ENCODE measurements around the gene TMEM94. TPM values are rescaled to one million over a fixed set of nuclear protein-coding genes. Genes with fewer than 3 reads are reported as not detected.
A peak's percentile ranks its signal among the peaks of the same experiment; 100 is the strongest.

Gene TMEM94
- total and polyA plus RNA-seq, 2 of the 13 experiments (the other 11 are each of a cell fraction or from before 2014, with no cell fraction given) = 32.6 to 134 TPM

DNA sequence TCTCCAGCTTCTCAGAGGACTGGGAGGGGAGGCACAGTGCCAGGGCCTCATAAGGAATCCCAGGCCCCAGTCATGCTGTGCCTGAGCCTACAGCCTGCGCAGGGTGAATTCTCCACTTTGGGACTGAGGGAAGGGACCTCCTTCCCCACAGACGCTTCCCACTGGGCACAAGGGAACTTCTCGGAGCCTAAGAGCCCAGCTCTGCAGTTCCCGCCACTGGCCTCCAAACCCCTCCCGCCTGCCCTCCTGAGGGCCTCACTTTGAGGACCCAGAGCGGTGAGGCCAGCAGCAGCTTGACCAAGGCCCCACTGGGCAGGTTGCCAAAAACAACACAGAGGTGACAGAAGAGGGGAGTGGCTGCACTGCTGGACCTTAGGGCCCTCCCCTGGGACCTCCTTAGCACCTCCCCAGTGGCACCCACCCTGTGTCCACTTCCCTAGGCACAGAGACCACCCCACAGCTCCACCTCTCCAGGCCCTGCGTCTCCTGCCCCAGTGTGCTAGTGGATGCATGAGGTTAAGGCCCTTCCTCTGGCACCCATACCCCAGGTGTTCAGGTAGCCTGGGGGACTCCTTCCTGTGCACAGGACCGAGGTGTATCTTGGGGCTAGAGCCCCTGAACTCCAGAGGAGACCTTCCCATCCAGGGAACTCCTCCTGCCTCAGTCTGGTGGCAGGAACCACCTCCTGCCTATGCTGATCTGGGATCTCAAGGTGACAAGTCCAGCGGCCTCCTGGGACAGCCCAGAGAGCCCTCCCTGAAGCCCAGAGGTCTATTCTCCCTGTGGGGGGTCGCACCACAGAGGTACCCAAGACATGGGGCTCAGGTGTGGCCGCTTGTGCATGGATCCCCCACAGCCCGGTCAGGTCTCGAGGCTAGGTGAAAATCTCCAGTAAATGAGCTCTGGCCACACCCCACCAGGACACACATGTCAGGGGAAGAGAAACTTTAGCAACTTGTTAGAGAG lies 55.5 kb downstream of the TMEM94 start (continued):
- TF ChIP-seq MTF2 (CRISPR knock-in tag; IDR thresholded peaks at IDR 0.05; ENCODE audit: borderline replicate concordance) (peak; percentile 43; the same call in 1 of the 2 replicates), BHLHE40 (IDR thresholded peaks at IDR 0.05; ENCODE audit: low read length) (no peak), NFIB (CRISPR knock-in tag; IDR thresholded peaks at IDR 0.05; ENCODE audit: borderline replicate concordance) (peak; percentile 100), ZNF768 (CRISPR knock-in tag; IDR thresholded peaks at IDR 0.05) (peak; percentile 86), FOXJ3 (CRISPR knock-in tag; IDR thresholded peaks at IDR 0.05; ENCODE audit: borderline replicate concordance) (peak; percentile 53; the same call in 1 of the 2 replicates), GABPB1 (CRISPR knock-in tag; IDR thresholded peaks at IDR 0.05) (peak; percentile 67), CREM (IDR thresholded peaks at IDR 0.05) (peak; percentile 65; the same call in 1 of the 2 replicates), CREM (CRISPR knock-in tag; IDR thresholded peaks at IDR 0.05) (no peak), KLF12 (CRISPR knock-in tag; IDR thresholded peaks at IDR 0.05; ENCODE audit: borderline replicate concordance) (peak; percentile 90), KAT2B (IDR thresholded peaks at IDR 0.05; ENCODE audit: borderline replicate concordance, low read depth, low read length) (no peak), MIXL1 (CRISPR knock-in tag; IDR thresholded peaks at IDR 0.05) (0 out of 2 replicates have a peak, but pooled peaks have one; percentile 57), PHF21A (CRISPR knock-in tag; IDR thresholded peaks at IDR 0.05) (peak; percentile 88), TEAD2 (CRISPR knock-in tag; IDR thresholded peaks at IDR 0.05) (no peak), ZNF251 (CRISPR knock-in tag; IDR thresholded peaks at IDR 0.05) (no peak), STAT5B (CRISPR knock-in tag; IDR thresholded peaks at IDR 0.05) (peak; percentile 34; the same call in 1 of the 2 replicates), ZNF274 (CRISPR knock-in tag; IDR thresholded peaks at IDR 0.05) (peak; percentile 87), PPARG (CRISPR knock-in tag; conservative IDR thresholded peaks at IDR 0.05) (peak; percentile 100), ZC3H13 (CRISPR knock-in tag; IDR thresholded peaks at IDR 0.05) (peak; percentile 72; the same call in 1 of the 2 replicates)
- TF ChIP-seq, protein P1, sequence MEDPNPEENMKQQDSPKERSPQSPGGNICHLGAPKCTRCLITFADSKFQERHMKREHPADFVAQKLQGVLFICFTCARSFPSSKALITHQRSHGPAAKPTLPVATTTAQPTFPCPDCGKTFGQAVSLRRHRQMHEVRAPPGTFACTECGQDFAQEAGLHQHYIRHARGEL (CRISPR knock-in tag; IDR thresholded peaks at IDR 0.05) = 0 out of 2 replicates have a peak, but pooled peaks have one; percentile 68
- TF ChIP-seq, protein P2, sequence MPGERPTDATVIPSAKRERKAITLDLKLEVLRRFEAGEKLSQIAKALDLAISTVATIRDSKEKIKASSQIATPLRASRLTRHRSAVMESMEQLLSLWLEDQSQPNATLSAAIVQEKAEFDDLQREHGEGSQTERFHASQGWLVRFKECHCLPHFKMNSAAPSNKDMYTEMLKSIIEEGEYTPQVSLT (CRISPR knock-in tag; IDR thresholded peaks at IDR 0.05; ENCODE audit: borderline replicate concordance, low read depth) = no peak
- TF ChIP-seq, protein P3, sequence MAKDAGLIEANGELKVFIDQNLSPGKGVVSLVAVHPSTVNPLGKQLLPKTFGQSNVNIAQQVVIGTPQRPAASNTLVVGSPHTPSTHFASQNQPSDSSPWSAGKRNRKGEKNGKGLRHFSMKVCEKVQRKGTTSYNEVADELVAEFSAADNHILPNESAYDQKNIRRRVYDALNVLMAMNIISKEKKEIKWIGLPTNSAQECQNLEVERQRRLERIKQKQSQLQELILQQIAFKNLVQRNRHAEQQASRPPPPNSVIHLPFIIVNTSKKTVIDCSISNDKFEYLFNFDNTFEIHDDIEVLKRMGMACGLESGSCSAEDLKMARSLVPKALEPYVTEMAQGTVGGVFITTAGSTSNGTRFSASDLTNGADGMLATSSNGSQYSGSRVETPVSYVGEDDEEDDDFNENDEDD (CRISPR knock-in tag; IDR thresholded peaks at IDR 0.05; ENCODE audit: borderline replicate concordance) = peak; percentile 96
- TF ChIP-seq, protein P4, sequence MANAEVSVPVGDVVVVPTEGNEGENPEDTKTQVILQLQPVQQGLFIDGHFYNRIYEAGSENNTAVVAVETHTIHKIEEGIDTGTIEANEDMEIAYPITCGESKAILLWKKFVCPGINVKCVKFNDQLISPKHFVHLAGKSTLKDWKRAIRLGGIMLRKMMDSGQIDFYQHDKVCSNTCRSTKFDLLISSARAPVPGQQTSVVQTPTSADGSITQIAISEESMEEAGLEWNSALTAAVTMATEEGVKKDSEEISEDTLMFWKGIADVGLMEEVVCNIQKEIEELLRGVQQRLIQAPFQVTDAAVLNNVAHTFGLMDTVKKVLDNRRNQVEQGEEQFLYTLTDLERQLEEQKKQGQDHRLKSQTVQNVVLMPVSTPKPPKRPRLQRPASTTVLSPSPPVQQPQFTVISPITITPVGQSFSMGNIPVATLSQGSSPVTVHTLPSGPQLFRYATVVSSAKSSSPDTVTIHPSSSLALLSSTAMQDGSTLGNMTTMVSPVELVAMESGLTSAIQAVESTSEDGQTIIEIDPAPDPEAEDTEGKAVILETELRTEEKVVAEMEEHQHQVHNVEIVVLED (CRISPR knock-in tag; IDR thresholded peaks at IDR 0.05; ENCODE audit: borderline replicate concordance) = peak; percentile 56; the same call in 1 of the 2 replicates
- TF ChIP-seq, protein P5, sequence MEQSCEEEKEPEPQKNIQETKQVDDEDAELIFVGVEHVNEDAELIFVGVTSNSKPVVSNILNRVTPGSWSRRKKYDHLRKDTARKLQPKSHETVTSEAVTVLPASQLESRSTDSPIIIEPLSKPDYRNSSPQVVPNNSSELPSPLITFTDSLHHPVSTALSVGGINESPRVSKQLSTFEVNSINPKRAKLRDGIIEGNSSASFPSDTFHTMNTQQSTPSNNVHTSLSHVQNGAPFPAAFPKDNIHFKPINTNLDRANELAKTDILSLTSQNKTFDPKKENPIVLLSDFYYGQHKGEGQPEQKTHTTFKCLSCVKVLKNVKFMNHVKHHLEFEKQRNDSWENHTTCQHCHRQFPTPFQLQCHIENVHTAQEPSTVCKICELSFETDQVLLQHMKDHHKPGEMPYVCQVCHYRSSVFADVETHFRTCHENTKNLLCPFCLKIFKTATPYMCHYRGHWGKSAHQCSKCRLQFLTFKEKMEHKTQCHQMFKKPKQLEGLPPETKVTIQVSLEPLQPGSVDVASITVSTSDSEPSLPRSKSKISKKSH (CRISPR knock-in tag; IDR thresholded peaks at IDR 0.05; ENCODE audit: borderline replicate concordance) = peak; percentile 83; the same call in 1 of the 2 replicates

Data from HepG2 (cell line).